SK-N-SH (cell line): ENCODE measurements around the gene SLC22A23.

Source experiments
- CHD2 ChIP-seq: fragments of 150-350 bp; IDR thresholded peaks from 2 replicates; pipeline ENCODE4 v1.6.1; 2018; ENCODE audit warnings: low read length; ENCODE audit not compliant: partially characterized antibody
- EZH2phosphoT487 ChIP-seq: fragments of 200-600 bp; sonication (generic); IDR thresholded peaks from 2 replicates; pipeline ENCODE4 v1.6.1; 2017; ENCODE audit warnings: low read depth, mixed run types, mild to moderate bottlenecking, antibody characterized with exemption, moderate library complexity, borderline replicate concordance
- FOXM1 ChIP-seq: IDR thresholded peaks from 2 replicates; pipeline ENCODE4 v1.4.0; 2012; ENCODE audit warnings: low read depth, mild to moderate bottlenecking
- GABPA ChIP-seq: IDR thresholded peaks from 2 replicates; pipeline ENCODE4 v1.4.0; 2012; ENCODE audit warnings: low read depth, mild to moderate bottlenecking
- MXI1 ChIP-seq: IDR thresholded peaks from 2 replicates; pipeline ENCODE4 v1.6.1; 2012; ENCODE audit warnings: mild to moderate bottlenecking, low read depth, low read length, improper control_type of control experiment
- POLR2AphosphoS5 ChIP-seq: IDR thresholded peaks from 2 replicates; pipeline ENCODE4 v1.6.1; 2012; ENCODE audit warnings: low read depth, low read length
- REST ChIP-seq: IDR thresholded peaks from 2 replicates; pipeline ENCODE4 v1.6.1; 2012; ENCODE audit warnings: mild to moderate bottlenecking, low read depth, low read length, moderate library complexity
- TAF1 ChIP-seq: IDR thresholded peaks from 2 replicates; pipeline ENCODE4 v1.6.1; 2012; ENCODE audit warnings: low read depth, mild to moderate bottlenecking, low read length, moderate library complexity, borderline replicate concordance
- TCF12 ChIP-seq: IDR thresholded peaks from 2 replicates; pipeline ENCODE4 v1.4.0; 2012
- TF ChIP-seq, protein P1 (sequence below): fragments of 200-600 bp; sonication (generic); IDR thresholded peaks from 2 replicates; pipeline ENCODE4 v1.6.1; 2017; ENCODE audit warnings: antibody characterized with exemption, mild to moderate bottlenecking, moderate library complexity
- TF ChIP-seq, protein P2 (sequence below): IDR thresholded peaks from 2 replicates; pipeline ENCODE4; 2012

- no peak for TF ChIP-seq POLR2AphosphoS5
- TF ChIP-seq, protein P1, sequence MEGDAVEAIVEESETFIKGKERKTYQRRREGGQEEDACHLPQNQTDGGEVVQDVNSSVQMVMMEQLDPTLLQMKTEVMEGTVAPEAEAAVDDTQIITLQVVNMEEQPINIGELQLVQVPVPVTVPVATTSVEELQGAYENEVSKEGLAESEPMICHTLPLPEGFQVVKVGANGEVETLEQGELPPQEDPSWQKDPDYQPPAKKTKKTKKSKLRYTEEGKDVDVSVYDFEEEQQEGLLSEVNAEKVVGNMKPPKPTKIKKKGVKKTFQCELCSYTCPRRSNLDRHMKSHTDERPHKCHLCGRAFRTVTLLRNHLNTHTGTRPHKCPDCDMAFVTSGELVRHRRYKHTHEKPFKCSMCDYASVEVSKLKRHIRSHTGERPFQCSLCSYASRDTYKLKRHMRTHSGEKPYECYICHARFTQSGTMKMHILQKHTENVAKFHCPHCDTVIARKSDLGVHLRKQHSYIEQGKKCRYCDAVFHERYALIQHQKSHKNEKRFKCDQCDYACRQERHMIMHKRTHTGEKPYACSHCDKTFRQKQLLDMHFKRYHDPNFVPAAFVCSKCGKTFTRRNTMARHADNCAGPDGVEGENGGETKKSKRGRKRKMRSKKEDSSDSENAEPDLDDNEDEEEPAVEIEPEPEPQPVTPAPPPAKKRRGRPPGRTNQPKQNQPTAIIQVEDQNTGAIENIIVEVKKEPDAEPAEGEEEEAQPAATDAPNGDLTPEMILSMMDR, result no peak
- TF ChIP-seq, protein P2, sequence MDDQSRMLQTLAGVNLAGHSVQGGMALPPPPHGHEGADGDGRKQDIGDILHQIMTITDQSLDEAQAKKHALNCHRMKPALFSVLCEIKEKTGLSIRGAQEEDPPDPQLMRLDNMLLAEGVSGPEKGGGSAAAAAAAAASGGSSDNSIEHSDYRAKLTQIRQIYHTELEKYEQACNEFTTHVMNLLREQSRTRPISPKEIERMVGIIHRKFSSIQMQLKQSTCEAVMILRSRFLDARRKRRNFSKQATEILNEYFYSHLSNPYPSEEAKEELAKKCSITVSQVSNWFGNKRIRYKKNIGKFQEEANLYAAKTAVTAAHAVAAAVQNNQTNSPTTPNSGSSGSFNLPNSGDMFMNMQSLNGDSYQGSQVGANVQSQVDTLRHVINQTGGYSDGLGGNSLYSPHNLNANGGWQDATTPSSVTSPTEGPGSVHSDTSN, result no peak
- TF ChIP-seq TAF1, result no peak
- TF ChIP-seq REST, result no peak
- TF ChIP-seq GABPA, result no peak
- no peak for TF ChIP-seq FOXM1
- no peak for TF ChIP-seq EZH2phosphoT487
- no peak for TF ChIP-seq TCF12
- TF ChIP-seq CHD2, result no peak
- TF ChIP-seq MXI1, result no peak
These were observed 101.9 kb downstream of the SLC22A23 start for GRCh38 chr6:3355011-3355357.
